ENCODE data around the gene FMNL2. TPM values are rescaled to one million over a fixed set of nuclear protein-coding genes. Genes with fewer than 3 reads are reported as not detected.

The FMNL2 gene
- polyA plus RNA-seq, 1 donor from 2014 or later: 86.5 TPM

DNA sequence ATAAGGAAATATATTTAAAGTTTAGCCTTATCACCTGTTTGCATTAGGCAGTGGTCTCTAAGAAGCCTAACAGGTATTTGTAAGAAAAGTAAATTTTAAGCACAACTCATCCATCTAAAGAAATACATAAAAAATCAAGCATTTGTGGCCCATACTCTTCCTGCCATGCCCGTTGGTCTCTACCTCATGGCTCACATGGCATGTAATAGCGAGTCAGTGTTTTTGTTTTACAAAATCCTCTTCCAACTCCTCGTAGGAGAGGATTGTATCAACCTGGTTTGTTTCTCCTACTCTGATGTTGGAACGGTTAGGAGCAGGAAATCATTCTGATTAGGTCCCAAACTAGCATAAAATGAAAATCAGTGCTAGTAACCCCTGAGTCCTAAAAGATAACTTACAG lies 91.8 kb downstream of the FMNL2 start:
- Histone ChIP-seq H3K27me3 (ENCODE audit: insufficient read depth, low read depth, low read length) (no peaks in the 10 kb centered on the region), H2AFZ (ENCODE audit: low read depth, low read length) (no peak overlapping the region), H3K9ac (ENCODE audit: low read length) (no peak overlapping the region), H3K27ac (ENCODE audit: low read length) (no peak overlapping the region), H3K79me2 (replicated peaks; ENCODE audit: insufficient read depth, low read length) (peaks cover 33% of the 10 kb centered on the region), H3K4me2 (ENCODE audit: low read length) (no peak overlapping the region), H3K36me3 (ENCODE audit: insufficient read depth, low read length) (no peaks in the 10 kb centered on the region), H3F3A (ENCODE audit: insufficient read depth, low read length, poor library complexity, severe bottlenecking) (no peaks in the 10 kb centered on the region), H3K4me3 (ENCODE audit: low read length) (no peak overlapping the region), H3K9me3 (ENCODE audit: low read length) (no peaks in the 10 kb centered on the region), H4K20me1 (ENCODE audit: insufficient read depth) (no peaks in the 10 kb centered on the region), H3K9me2 (ENCODE audit: insufficient read depth, low read length) (no peaks in the 10 kb centered on the region)
- TF ChIP-seq EZH2 (IDR thresholded peaks at IDR 0.05; ENCODE audit: borderline replicate concordance, insufficient read depth, low read length, poor library complexity, severe bottlenecking): no peak
- TF ChIP-seq MXI1 (conservative IDR thresholded peaks at IDR 0.05; ENCODE audit: poor library complexity, severe bottlenecking): no peak
- no peak for TF ChIP-seq EP300 (conservative IDR thresholded peaks at IDR 0.05; ENCODE audit: poor library complexity, severe bottlenecking)
- TF ChIP-seq TAF1 (IDR thresholded peaks at IDR 0.05; ENCODE audit: low read depth): no peak
- TF ChIP-seq SMC3 (conservative IDR thresholded peaks at IDR 0.05; ENCODE audit: poor library complexity): no peak
- TF ChIP-seq, protein P1, sequence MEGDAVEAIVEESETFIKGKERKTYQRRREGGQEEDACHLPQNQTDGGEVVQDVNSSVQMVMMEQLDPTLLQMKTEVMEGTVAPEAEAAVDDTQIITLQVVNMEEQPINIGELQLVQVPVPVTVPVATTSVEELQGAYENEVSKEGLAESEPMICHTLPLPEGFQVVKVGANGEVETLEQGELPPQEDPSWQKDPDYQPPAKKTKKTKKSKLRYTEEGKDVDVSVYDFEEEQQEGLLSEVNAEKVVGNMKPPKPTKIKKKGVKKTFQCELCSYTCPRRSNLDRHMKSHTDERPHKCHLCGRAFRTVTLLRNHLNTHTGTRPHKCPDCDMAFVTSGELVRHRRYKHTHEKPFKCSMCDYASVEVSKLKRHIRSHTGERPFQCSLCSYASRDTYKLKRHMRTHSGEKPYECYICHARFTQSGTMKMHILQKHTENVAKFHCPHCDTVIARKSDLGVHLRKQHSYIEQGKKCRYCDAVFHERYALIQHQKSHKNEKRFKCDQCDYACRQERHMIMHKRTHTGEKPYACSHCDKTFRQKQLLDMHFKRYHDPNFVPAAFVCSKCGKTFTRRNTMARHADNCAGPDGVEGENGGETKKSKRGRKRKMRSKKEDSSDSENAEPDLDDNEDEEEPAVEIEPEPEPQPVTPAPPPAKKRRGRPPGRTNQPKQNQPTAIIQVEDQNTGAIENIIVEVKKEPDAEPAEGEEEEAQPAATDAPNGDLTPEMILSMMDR (IDR thresholded peaks at IDR 0.05; ENCODE audit: poor library complexity, severe bottlenecking): no peak
- TF ChIP-seq, protein P2, sequence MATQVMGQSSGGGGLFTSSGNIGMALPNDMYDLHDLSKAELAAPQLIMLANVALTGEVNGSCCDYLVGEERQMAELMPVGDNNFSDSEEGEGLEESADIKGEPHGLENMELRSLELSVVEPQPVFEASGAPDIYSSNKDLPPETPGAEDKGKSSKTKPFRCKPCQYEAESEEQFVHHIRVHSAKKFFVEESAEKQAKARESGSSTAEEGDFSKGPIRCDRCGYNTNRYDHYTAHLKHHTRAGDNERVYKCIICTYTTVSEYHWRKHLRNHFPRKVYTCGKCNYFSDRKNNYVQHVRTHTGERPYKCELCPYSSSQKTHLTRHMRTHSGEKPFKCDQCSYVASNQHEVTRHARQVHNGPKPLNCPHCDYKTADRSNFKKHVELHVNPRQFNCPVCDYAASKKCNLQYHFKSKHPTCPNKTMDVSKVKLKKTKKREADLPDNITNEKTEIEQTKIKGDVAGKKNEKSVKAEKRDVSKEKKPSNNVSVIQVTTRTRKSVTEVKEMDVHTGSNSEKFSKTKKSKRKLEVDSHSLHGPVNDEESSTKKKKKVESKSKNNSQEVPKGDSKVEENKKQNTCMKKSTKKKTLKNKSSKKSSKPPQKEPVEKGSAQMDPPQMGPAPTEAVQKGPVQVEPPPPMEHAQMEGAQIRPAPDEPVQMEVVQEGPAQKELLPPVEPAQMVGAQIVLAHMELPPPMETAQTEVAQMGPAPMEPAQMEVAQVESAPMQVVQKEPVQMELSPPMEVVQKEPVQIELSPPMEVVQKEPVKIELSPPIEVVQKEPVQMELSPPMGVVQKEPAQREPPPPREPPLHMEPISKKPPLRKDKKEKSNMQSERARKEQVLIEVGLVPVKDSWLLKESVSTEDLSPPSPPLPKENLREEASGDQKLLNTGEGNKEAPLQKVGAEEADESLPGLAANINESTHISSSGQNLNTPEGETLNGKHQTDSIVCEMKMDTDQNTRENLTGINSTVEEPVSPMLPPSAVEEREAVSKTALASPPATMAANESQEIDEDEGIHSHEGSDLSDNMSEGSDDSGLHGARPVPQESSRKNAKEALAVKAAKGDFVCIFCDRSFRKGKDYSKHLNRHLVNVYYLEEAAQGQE (IDR thresholded peaks at IDR 0.05; ENCODE audit: borderline replicate concordance): no peak
- TF ChIP-seq POLR2AphosphoS5 (IDR thresholded peaks at IDR 0.05): no peak
- TF ChIP-seq RAD21 (conservative IDR thresholded peaks at IDR 0.05): no peak

DNA sequence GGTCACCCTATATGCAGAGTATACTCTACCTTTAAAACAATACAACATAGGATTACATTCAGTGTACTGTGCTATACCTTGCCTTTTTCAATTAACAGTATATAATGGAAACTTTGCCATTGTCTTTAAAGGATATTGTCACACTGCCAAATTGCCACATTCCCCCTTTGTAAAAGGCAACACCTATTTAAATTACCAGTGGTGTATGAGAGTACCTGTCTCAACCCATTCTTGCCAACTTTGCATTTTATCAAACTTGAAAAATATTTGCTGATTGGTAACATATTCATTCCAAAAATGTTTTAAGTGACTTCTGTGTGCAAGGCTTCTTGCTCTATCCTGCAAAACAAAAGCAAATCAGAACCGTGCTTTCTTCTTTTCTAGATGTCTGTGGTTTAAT lies 92.9 kb downstream of the FMNL2 start:
- H2AFZ ChIP-seq (ENCODE audit: low read depth, low read length): no peak overlapping the region
- peaks cover 42% of the 10 kb centered on the region for H3K79me2 ChIP-seq (replicated peaks; ENCODE audit: insufficient read depth, low read length)
- H3K9me3 ChIP-seq (ENCODE audit: low read length): no peaks in the 10 kb centered on the region
- no peaks in the 10 kb centered on the region for H3K9me2 ChIP-seq (ENCODE audit: insufficient read depth, low read length)
- H3F3A ChIP-seq (ENCODE audit: insufficient read depth, low read length, poor library complexity, severe bottlenecking): no peaks in the 10 kb centered on the region
- no peak overlapping the region for H3K9ac ChIP-seq (ENCODE audit: low read length)
- H3K27me3 ChIP-seq (ENCODE audit: insufficient read depth, low read depth, low read length): no peaks in the 10 kb centered on the region
- H3K36me3 ChIP-seq (ENCODE audit: insufficient read depth, low read length): no peaks in the 10 kb centered on the region
- H3K4me3 ChIP-seq (ENCODE audit: low read length): no peak overlapping the region
- no peak overlapping the region for H3K4me2 ChIP-seq (ENCODE audit: low read length)
- no peaks in the 10 kb centered on the region for H4K20me1 ChIP-seq (ENCODE audit: insufficient read depth)
- TF ChIP-seq EP300 (conservative IDR thresholded peaks at IDR 0.05; ENCODE audit: poor library complexity, severe bottlenecking): no peak
- TF ChIP-seq MXI1 (conservative IDR thresholded peaks at IDR 0.05; ENCODE audit: poor library complexity, severe bottlenecking): no peak
- no peak for TF ChIP-seq POLR2AphosphoS5 (IDR thresholded peaks at IDR 0.05)
- TF ChIP-seq, protein P1 (IDR thresholded peaks at IDR 0.05; ENCODE audit: poor library complexity, severe bottlenecking): no peak
- no peak for TF ChIP-seq TAF1 (IDR thresholded peaks at IDR 0.05; ENCODE audit: low read depth)
- TF ChIP-seq, protein P2 (IDR thresholded peaks at IDR 0.05; ENCODE audit: borderline replicate concordance): no peak
- no peak for TF ChIP-seq EZH2 (IDR thresholded peaks at IDR 0.05; ENCODE audit: borderline replicate concordance, insufficient read depth, low read length, poor library complexity, severe bottlenecking)
- TF ChIP-seq RAD21 (conservative IDR thresholded peaks at IDR 0.05): no peak
- no peak for TF ChIP-seq SMC3 (conservative IDR thresholded peaks at IDR 0.05; ENCODE audit: poor library complexity)
- no peak overlapping the region for H3K27ac ChIP-seq (ENCODE audit: low read length)
